Keratinocyte (primary cell): Measurements from ENCODE around the gene XIRP2. TPM values are rescaled to one million over a fixed set of nuclear protein-coding genes. Genes with fewer than 3 reads are reported as not detected.

Source experiments
- DNase-seq: peaks from one replicate; pipeline ENCODE4 v3.0.0-alpha.2; 2011; ENCODE audit warnings: low read depth, missing footprints, low spot score
- FAIRE-seq: peaks from 2 replicates; lab custom pipeline; 2011; peaks lifted over from hg19 to GRCh38; lab: Jason Lieb, UNC
- H2AFZ ChIP-seq: 2 replicates; pipeline ENCODE4 v1.6.0; 2012; ENCODE audit warnings: low read length, control low read depth, inconsistent platforms; ENCODE audit not compliant: control insufficient read depth
- H3K27ac ChIP-seq: 2 replicates; pipeline ENCODE4 v1.5.1; 2011; ENCODE audit warnings: low read length; ENCODE audit not compliant: control insufficient read depth, insufficient read depth
- H3K27me3 ChIP-seq: 3 replicates; pipeline ENCODE4 v1.6.0; 2011; ENCODE audit warnings: low read length; ENCODE audit not compliant: control insufficient read depth, insufficient read depth; ENCODE audit errors: extremely low read depth
- H3K36me3 ChIP-seq, 2 experiments: 2 replicates in 1 of 2; 3 replicates in 1 of 2; pipeline ENCODE4 v1.5.1; 2011; ENCODE audit warnings: low read length in 2 of 2, mild to moderate bottlenecking in 1 of 2; ENCODE audit not compliant: control insufficient read depth in 2 of 2, insufficient read depth in 2 of 2; ENCODE audit errors: extremely low read depth in 1 of 2
- H3K4me1 ChIP-seq: 3 replicates; pipeline ENCODE4 v1.5.1; 2011; ENCODE audit warnings: low read length; ENCODE audit not compliant: control insufficient read depth, insufficient read depth; ENCODE audit errors: extremely low read depth
- H3K4me2 ChIP-seq: 3 replicates; pipeline ENCODE4 v1.6.0; 2011; ENCODE audit warnings: low read depth, low read length; ENCODE audit not compliant: control insufficient read depth, insufficient read depth; ENCODE audit errors: extremely low read depth
- H3K4me3 ChIP-seq, 3 experiments: fragments of 200-600 bp in 1 of 3; sonication (generic) in 1 of 3; 2 replicates in 2 of 3; 3 replicates in 1 of 3; pipeline ENCODE4 v1.5.1; 2011 to 2016; ENCODE audit warnings: low read length in 3 of 3, mild to moderate bottlenecking in 3 of 3, control low read depth in 2 of 3, inconsistent platforms in 1 of 3, low read depth in 1 of 3, mixed read lengths in 1 of 3, mixed run types in 1 of 3, moderate library complexity in 1 of 3; ENCODE audit not compliant: control insufficient read depth in 2 of 3, insufficient read depth in 2 of 3; ENCODE audit errors: extremely low read depth in 1 of 3
- H3K79me2 ChIP-seq: 2 replicates; pipeline ENCODE4 v1.6.0; 2012; ENCODE audit warnings: low read length; ENCODE audit not compliant: control insufficient read depth, insufficient read depth
- H3K9ac ChIP-seq: 3 replicates; pipeline ENCODE4 v1.6.0; 2011; ENCODE audit warnings: low read length; ENCODE audit not compliant: control insufficient read depth, insufficient read depth; ENCODE audit errors: extremely low read depth
- H3K9me1 ChIP-seq: 3 replicates; pipeline ENCODE4 v1.6.0; 2011; ENCODE audit warnings: low read length; ENCODE audit not compliant: control insufficient read depth, insufficient read depth; ENCODE audit errors: extremely low read depth
- H3K9me3 ChIP-seq: 2 replicates; pipeline ENCODE4 v1.5.1; 2012; ENCODE audit warnings: low read depth, low read length; ENCODE audit not compliant: control insufficient read depth
- H4K20me1 ChIP-seq: 3 replicates; pipeline ENCODE4 v1.6.0; 2011; ENCODE audit warnings: low read length; ENCODE audit not compliant: control insufficient read depth, insufficient read depth; ENCODE audit errors: extremely low read depth
- EZH2 ChIP-seq: IDR thresholded peaks from one replicate; pipeline ENCODE4 v1.6.1; 2012; ENCODE audit warnings: inconsistent platforms, mild to moderate bottlenecking, low read length, moderate library complexity
- dilution Hi-C: fragments of 300-500 bp; cut with MboI; formaldehyde crosslinking; loops from one replicate; pipeline ENCODE4 v1.7.0; 2020; ENCODE audit warnings: low sequenced_read_pairs; ENCODE audit not compliant: extremely low pct_ligation_motif_present
- polyA plus RNA-seq, 5 experiments: library from polyadenylated mRNA; depleted of rRNA in 3 of 5; stranded (reverse) in 3 of 5; stranded (forward) in 1 of 5; unstranded in 1 of 5; fragments of >200 nt; gene quantifications; 1 replicate in 1 of 5; 2 replicates in 3 of 5; 3 replicates in 1 of 5; pipeline versions ENCODE4 v1.2.1 to v1.2.3, GENCODE V29; 2011 to 2012; ENCODE audit warnings: missing spikeins in 2 of 5, low read depth in 1 of 5, low replicate concordance in 1 of 5
- TF ChIP-seq, protein P1 (sequence below), 3 experiments: IDR thresholded peaks in 1 of 3; conservative IDR thresholded peaks in 1 of 3; optimal IDR thresholded peaks in 1 of 3; 2 replicates in 2 of 3; 3 replicates in 1 of 3; pipeline versions ENCODE3 to v1.5.1; 2011; ENCODE audit warnings: low read length in 3 of 3, mild to moderate bottlenecking in 3 of 3, moderate library complexity in 2 of 3, control low read depth in 1 of 3, inconsistent platforms in 1 of 3; ENCODE audit not compliant: insufficient read depth in 2 of 3; ENCODE audit errors: extremely low read depth in 1 of 3

Gene XIRP2
- polyA plus RNA-seq, 1 donor (not counting 4 experiments of a cell fraction or from before 2014, with no cell fraction given), result 0.01 TPM

DNA sequence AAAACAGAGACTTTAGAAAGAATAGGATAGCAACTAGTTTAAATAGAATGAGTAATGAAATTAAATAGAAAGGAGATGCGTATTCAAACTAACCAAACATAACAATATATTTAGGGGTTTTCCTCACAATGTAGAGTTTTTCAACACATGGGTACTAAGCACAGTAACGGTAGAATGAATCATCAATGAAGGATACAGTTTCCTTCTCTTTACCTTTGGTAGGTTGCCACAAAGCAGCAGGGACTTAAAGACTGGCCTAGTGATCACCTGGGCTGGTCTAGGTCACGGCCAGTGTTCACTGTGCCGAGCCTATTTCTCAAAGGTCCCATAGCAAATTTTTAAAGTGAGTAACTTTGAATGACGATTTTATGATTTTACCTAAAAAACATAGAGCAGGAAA lies 311.7 kb downstream of the XIRP2 start:
- Histone ChIP-seq H3K4me3 (no peak overlapping the region), H3K79me2 (no peaks in the 10 kb centered on the region), H3K4me1 (no peaks in the 10 kb centered on the region), H3K9me1 (no peaks in the 10 kb centered on the region), H3K4me2 (no peak overlapping the region), H3K9me3 (no peaks in the 10 kb centered on the region), H3K27me3 (no peaks in the 10 kb centered on the region), H2AFZ (no peak overlapping the region), H4K20me1 (no peaks in the 10 kb centered on the region), H3K27ac (no peak overlapping the region), H3K9ac (no peak overlapping the region), H3K36me3 (no peaks in the 10 kb centered on the region)
- TF ChIP-seq EZH2, result no peak
- TF ChIP-seq, protein P1, sequence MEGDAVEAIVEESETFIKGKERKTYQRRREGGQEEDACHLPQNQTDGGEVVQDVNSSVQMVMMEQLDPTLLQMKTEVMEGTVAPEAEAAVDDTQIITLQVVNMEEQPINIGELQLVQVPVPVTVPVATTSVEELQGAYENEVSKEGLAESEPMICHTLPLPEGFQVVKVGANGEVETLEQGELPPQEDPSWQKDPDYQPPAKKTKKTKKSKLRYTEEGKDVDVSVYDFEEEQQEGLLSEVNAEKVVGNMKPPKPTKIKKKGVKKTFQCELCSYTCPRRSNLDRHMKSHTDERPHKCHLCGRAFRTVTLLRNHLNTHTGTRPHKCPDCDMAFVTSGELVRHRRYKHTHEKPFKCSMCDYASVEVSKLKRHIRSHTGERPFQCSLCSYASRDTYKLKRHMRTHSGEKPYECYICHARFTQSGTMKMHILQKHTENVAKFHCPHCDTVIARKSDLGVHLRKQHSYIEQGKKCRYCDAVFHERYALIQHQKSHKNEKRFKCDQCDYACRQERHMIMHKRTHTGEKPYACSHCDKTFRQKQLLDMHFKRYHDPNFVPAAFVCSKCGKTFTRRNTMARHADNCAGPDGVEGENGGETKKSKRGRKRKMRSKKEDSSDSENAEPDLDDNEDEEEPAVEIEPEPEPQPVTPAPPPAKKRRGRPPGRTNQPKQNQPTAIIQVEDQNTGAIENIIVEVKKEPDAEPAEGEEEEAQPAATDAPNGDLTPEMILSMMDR (optimal IDR thresholded peaks at IDR 0.05 in 1 of 3, IDR thresholded peaks at IDR 0.05 in 1 of 3, conservative IDR thresholded peaks at IDR 0.05 in 1 of 3; ENCODE audit: extremely low read depth in 1 of 3, insufficient read depth in 2 of 3, low read length in 3 of 3), result no peak
- dilution Hi-C loops, result no loop called here
- no peak for DNase-seq
- FAIRE-seq, result no peak

DNA sequence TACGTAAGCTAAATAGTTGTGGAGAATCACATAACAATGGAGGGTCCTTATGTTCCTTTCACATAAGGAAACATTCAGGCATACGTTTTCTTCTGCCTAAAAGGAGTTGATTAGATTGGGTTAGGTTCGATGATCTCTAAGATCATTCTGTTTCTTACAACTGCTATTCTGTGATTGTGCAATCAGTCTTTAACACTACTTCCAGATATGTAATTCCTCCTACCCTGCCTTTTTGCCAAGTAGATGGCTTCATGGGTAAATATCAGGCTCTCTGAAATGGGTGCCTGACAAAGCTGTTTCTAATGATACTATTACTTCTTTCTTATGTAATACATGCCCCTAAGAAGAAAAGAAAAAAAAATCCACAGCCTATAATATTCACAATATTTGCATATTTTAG lies 321.5 kb downstream of the XIRP2 start:
- no peak overlapping the region for H3K4me3 ChIP-seq
- DNase-seq (no peak), FAIRE-seq (no peak)
- H2AFZ ChIP-seq, result peak overlapping the region; percentile 10
- no peaks in the 10 kb centered on the region for H3K79me2 ChIP-seq
- H3K27me3 ChIP-seq, result no peaks in the 10 kb centered on the region
- no peak overlapping the region for H3K9ac ChIP-seq
- H4K20me1 ChIP-seq, result no peaks in the 10 kb centered on the region
- TF ChIP-seq, protein P1 (optimal IDR thresholded peaks at IDR 0.05 in 1 of 3, IDR thresholded peaks at IDR 0.05 in 1 of 3, conservative IDR thresholded peaks at IDR 0.05 in 1 of 3; ENCODE audit: extremely low read depth in 1 of 3, insufficient read depth in 2 of 3, low read length in 3 of 3), result no peak
- no peak for TF ChIP-seq EZH2
- H3K9me3 ChIP-seq, result no peaks in the 10 kb centered on the region
- H3K4me1 ChIP-seq, result no peaks in the 10 kb centered on the region
- no peak overlapping the region for H3K4me2 ChIP-seq
- no peaks in the 10 kb centered on the region for H3K36me3 ChIP-seq
- H3K27ac ChIP-seq, result no peak overlapping the region
- dilution Hi-C loops, result no loop called here
- H3K9me1 ChIP-seq, result no peaks in the 10 kb centered on the region
